ENCODE results near the gene PRDM1.

DNA sequence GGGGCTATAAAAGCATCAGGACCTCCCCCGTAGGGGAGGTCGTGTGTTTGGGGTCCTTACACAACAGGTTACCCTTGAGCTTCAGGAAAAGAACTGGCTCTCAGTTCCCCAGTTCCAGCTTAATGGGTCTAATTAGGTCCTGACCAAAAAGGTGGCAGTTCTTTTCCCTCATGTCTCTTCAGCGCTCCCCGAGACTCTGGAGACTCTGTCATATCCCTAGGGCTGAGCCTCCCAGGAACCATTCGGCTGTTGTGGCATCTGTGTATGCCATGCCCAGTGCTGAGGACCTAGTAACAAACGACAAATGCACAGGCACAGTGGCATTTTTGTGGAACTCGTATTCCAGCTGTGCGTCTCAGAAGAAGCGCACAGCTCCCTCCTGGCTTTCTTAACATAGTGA, 14.6 kb downstream of the PRDM1 start:
- TF ChIP-seq CTCF (IDR thresholded peaks at IDR 0.05 in 8 of 11, conservative IDR thresholded peaks at IDR 0.05 in 3 of 11), result no peak
- peak in 1 of 3 donors; percentile 47 for TF ChIP-seq POLR2AphosphoS5 (IDR thresholded peaks at IDR 0.05)
